Right ventricle myocardium superior (tissue), 1 donor: ENCODE measurements around the gene CHPT1. TPM values are rescaled to one million over a fixed set of nuclear protein-coding genes. Genes with fewer than 3 reads are reported as not detected.
A peak's percentile ranks its signal among the peaks of the same experiment; 100 is the strongest.
"Not testable (repeated sequence)": the region's sequence is repeated elsewhere in the genome, so short reads cannot be mapped to it uniquely, and the experiment has no call there.

Experiments
- ATAC-seq: fragments of 200-7000 bp; cut with Tn5 transposase; one replicate; pipeline ENCODE4 v1.9.1; 2020; ENCODE audit warnings: mild to moderate bottlenecking; ENCODE audit not compliant: poor library complexity
- DNase-seq: peaks from one replicate; pipeline ENCODE4 v3.0.0-alpha.2; 2020
- intact Hi-C: fragments of 100-400 bp; cut with DNase I; formaldehyde crosslinking; loops from one replicate; pipeline ENCODE4 v1.11.2; 2022
- total RNA-seq: library from RNA; stranded (reverse); fragmentation: NEBNext Ultra II Directional; extraction: Animal tissue kit (Norgen Biotek cat#: 25700); gene quantifications from one replicate; pipeline ENCODE4 v1.2.1, GENCODE V29; 2021
- donor health status: DM: no; HTN: yes; CAD: no; lungs with severe emphysema.

Gene CHPT1
- total RNA-seq, 1 donor from 2014 or later, result 139 TPM

DNA sequence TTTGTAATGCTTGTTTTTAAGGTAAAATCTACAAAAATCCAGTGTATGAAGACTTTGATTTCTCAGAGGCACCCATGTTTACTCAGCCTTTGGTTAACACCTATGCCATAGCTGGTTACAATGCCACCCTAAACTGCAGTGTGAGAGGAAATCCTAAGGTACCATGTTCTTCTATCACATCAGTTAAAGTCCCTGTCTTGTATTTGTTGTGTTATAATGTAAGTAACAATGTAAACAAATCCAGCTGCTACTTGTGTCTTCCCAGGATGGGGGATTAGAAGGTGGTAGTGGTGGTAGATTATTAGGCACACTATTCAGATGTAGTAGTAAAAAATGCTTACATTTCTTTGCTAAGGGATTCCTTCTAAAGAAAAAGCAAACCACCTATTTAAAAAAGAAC, 19.4 kb upstream of the CHPT1 start:
- ATAC-seq, result no peak
- intact Hi-C loops, result no loop called here
- no peak for DNase-seq

GRCh38 chr12:101680240-101680639, 17.2 kb upstream of the CHPT1 start:
- peak; percentile 85 for ATAC-seq
- no peak for DNase-seq
- intact Hi-C loops, result no loop called here

GRCh38 chr12:101680647-101681046, 16.8 kb upstream of the CHPT1 start:
- intact Hi-C loops, result no loop called here
- DNase-seq, result no peak
- peak; percentile 76 for ATAC-seq

DNA sequence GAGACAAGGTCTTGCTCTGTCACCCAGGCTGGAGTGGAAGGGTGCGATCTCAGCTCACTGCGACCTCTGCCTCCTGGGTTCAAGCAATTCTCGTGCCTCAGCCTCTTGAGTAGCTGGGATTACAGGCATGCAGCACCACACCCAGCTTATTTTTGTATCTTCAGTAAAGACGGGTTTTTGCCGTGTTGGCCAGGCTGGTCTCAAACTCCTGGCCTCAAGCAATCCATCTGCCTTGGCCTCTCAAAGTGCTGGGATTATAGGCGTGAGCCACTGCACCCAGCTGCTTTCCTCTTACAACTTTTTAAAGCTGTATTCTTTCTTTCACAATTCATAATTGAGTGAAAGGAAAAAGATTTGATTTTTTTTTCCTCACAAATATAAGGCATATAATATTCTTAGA, 15.8 kb upstream of the CHPT1 start:
- DNase-seq, ATAC-seq, intact Hi-C loops: not testable (repeated sequence)

GRCh38 chr12:101685092-101685491, 12.3 kb upstream of the CHPT1 start:
- intact Hi-C loops, result no loop called here
- ATAC-seq, result no peak
- no peak for DNase-seq

GRCh38 chr12:101686176-101686575, 11.3 kb upstream of the CHPT1 start:
- intact Hi-C loops, result no loop called here
- peak; percentile 93 for ATAC-seq
- no peak for DNase-seq

DNA sequence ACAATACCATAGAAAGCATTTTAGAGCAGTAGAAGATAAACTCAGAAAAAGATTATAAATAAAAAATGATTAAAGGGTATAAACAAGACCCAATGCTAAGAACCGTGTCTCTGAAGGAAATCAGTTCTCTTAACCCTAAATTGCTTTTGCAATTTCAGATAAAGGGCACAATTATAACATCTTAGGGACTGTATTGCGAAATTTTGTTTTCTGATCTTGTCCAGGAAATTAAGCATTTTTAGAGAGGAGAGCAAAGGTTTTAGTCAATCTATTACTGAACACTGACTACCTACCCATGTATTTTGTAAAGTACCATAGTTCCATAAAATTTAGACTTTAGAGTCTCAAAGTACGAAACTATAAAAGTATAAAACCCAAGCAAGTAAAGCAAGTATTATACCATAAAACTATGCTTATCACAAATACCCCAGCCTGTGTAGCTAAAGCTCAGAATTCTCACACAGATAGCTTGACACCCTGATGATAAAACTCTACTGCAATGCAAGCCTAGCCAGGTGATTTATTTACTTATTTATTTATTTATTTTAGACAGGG, 6.8 kb upstream of the CHPT1 start:
- DNase-seq (no peak), ATAC-seq (no peak)
- intact Hi-C loops, result no loop called here

DNA sequence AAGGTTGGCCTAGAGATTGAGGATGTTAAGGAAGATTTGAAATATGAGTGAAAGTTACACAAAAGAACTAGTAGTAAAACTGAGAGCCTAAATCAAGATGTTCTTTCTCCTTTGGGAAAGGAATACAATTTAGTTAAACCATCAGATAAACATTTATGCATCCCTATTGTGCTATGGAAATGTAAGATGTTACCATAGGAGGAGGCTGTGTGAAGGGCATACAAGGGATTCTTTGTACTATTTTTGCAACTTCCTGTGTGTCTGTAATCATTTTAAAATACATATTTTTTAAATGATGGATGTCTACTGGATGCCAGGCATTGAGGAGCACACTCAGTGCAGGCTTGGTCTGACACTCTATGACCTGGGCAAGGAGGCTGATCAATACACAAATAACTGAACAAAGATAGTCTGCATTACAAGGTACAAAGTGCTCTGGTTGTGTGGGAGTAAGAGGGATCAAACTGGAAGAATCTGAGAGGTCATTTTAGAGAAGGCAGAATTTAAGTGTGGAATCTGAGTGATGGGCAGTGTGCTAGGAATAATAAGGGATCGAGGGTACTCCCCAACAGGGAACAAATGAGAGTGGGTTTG, 5.8 kb upstream of the CHPT1 start:
- intact Hi-C loops, result no loop called here
- no peak for ATAC-seq
- DNase-seq, result no peak

DNA sequence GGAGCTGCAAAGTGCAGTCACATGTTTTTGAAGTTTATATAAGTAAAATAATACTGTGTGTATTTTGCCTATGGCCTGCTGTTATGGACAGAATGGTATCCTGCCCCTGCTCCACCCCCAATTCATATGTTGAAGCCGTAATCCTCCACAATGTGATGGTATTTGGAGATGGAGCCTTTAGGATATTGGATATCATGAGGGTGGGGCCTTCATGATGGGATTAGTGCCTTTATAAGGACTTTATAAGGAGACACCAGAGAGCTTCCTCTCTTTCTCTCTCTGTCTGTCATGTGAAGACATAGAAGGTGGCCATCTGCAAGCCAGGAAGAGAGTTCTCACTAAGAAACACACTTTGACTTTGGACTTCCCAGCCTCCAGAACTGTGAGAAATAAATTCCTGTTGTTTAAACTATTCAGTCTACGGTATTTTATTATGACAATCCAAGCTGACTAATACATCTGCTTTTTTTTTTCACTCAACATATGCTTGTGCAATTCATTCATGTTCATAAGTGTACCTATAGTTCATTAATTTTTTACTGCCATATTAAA, 3.1 kb upstream of the CHPT1 start:
- ATAC-seq (no peak), DNase-seq (no peak)
- intact Hi-C loops, result no loop called here

DNA sequence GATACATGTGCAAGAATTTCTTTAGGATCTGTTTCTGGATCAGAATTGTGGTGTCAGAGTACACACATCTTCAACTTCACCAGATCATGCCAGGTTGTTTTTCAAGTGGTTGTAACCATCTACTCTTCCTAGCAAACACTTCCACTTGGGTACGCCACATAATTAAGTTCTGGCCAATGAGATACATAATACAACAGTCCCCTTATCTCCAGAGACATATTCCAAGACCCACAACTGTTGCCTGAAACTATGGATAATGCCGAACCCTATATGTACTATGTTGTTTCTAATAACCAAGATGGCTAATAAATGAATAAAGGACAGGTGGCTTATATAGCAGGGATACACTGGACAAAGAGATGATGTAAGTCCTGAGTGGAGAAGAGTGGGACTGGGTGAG, 2.5 kb upstream of the CHPT1 start:
- ATAC-seq (no peak), DNase-seq (no peak)
- intact Hi-C loops, result no loop called here

DNA sequence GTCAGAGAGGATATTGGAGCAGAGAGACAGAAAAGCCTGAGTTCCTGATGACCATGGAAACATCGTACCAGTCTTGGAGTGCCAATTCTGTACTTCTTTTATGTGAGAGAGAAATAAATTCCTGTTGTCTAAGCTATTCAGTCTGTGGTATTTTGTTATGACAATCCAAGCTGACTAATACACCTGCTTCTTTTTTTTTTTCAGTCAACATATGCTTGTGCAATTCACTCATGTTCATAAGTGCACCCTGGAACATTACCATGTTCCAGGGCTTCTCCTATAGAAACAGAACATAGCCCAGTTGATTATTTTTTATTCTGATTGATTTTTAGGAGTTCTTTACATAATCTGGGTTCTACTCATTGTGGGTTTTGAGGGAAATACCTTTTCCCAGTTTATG, 1.7 kb upstream of the CHPT1 start:
- ATAC-seq (no peak), DNase-seq (no peak)
- intact Hi-C loops, result no loop called here

DNA sequence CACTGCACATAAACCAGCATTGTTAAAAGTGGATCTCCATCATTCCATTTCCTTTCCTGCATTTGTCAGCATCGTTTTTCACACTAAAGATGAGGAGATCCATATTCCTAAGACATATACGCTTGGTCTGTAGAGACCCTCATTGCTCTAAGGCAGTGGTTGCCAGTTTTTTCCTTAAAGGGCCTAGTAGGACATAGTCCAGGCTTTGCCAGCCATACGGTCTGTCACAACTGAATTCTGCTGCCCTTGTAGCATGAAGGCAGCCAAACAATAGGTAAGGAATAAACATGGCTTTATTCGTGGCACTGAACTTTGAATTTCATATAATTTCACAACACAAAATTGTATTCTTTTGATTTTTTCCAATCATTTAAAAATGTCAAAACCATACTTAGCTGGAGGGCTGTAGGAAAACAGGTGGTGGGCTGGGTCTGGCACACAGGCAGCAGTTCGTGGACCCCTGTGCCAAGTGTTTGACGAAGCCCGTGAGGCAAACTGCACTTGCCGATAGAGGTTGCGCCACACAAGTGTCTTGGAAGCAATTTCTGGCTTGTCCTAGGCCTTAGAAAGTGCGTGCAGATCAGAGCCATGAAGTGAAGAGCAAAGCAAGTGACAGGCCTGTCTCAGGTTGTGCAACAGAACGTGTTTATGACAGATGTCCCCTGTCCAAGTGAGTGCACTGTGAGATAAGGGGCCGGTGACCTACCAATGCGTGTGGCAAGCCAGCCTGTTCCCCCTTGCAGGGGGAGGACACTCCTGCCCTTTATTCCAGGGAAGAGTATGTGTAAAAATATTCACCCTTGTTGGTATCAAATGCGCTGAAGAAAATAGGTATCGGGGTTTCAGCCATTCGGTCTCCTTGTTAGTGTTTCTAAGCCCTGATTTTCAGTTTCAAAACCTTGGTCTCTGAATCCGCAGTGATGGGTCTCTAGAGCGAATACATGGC, 916 bp upstream of the CHPT1 start:
- ATAC-seq (peak; percentile 83), DNase-seq (peak; percentile 80)
- intact Hi-C loops, result no loop called here

GRCh38 chr12:101697930-101698799, 725 bp downstream of the CHPT1 start:
- ATAC-seq, result peak; percentile 54
- intact Hi-C loops, result no loop called here
- DNase-seq, result peak; percentile 73

GRCh38 chr12:101698800-101699347, 1.4 kb downstream of the CHPT1 start:
- ATAC-seq (peak; percentile 8), DNase-seq (no peak)
- intact Hi-C loops, result no loop called here

DNA sequence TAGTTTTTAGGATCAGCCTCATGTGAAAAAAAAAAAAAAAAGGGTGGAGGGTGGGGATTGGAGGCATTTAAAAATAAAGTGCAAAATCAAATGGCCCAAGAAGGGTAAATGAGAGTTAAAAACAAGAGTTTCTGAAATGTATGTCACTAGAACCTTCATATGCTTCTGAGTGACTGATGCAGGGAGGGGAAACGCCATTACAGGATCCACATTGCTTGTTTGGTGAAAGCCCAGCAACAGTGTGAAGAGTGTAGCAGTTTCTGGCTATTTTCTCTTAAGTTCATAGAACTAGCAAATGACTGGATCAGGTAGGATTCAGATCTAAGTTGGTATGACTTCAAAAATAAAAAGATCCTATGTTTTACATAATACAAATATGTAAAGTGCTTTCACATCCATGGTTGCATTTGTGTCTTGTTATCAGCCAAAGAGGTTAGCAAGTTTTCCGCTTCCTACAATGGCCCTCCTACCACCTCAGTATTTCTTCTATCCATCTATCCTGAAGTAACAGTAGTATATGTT, 2.9 kb downstream of the CHPT1 start:
- intact Hi-C loops, result no loop called here
- DNase-seq (no peak), ATAC-seq (no peak)

DNA sequence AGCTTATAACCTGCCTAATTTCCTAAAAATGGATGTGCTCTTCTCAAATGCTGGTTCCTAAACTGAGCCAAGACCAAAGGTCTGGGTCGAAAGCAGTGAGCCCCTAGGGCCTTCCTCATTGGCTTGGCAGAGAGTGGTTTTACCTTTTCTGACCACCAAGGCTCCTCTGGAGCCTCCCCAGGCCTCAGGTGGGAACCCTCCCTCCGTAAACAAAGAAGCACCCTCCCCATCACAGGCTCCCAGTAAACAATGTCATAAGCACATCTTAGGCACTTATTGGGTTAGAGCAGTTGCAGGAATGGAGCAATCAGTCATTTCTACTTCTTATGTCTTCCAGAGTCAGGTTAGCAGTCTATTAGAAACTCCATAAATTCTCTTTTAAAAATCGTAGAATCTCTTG, 6.0 kb downstream of the CHPT1 start:
- ATAC-seq, result no peak
- DNase-seq, result no peak
- intact Hi-C loops, result no loop called here

- no peak for DNase-seq
- intact Hi-C loops, result no loop called here
- ATAC-seq, result no peak
Measured at GRCh38 chr12:101706403-101706802, 9.0 kb downstream of the CHPT1 start.

DNA sequence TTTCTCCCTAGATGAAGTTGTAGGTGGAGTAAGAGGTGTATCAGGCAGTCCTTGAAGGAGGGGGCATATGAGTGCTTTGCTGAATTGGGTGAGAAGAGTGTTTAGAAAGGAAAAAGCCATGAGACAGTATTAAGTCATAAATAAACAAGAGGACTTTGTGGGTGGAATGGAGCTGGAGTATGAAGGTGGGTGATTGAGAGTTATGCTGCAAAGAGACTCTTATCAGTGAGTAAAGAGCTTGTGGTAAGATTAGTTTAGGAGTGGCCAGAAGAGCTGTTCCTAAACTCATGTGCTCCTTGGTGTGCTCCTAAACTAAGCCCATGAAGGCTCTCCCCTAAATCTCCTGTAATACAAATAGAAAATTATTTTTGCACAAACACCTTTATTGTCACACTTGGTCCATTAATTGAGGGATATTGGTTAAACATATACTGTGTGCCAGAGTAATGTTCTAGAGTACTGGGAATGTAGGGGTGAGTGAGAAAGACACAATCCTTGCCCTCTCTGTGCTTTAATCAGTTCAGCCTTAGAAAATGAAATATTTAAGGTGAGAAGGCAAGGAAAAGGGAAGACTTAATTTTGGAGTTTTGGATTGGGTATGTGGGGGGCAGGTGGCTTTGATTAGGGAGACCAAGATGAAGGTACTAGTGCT, 9.8 kb downstream of the CHPT1 start:
- peak; percentile 54 for ATAC-seq
- DNase-seq, result no peak
- intact Hi-C loops, result no loop called here
